ENCODE measurements around the gene NOL6.
"Not testable (repeated sequence)": the region's sequence is repeated elsewhere in the genome, so short reads cannot be mapped to it uniquely, and the experiment has no call there.

Gene NOL6

DNA sequence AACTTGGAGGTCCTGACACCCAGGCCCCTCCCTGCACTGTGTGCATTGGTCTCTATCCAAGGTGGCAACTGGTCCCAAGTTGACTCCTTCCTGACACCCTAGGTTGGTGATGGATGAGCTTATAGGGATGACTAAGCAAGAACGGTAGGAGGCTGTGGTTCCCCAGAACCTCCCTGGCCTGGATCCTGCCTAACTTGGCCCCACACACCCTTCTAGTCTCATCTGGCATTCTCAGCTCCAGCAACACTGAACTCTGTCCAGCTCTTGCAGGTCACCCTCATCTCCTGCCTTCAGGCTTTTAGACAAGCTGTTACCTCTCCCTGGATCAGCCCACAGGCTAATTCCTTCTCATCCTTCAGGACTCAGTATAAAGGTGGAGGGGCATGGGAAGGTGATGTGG, 42.8 kb downstream of the NOL6 start:
- DNase-seq: no peak

DNA sequence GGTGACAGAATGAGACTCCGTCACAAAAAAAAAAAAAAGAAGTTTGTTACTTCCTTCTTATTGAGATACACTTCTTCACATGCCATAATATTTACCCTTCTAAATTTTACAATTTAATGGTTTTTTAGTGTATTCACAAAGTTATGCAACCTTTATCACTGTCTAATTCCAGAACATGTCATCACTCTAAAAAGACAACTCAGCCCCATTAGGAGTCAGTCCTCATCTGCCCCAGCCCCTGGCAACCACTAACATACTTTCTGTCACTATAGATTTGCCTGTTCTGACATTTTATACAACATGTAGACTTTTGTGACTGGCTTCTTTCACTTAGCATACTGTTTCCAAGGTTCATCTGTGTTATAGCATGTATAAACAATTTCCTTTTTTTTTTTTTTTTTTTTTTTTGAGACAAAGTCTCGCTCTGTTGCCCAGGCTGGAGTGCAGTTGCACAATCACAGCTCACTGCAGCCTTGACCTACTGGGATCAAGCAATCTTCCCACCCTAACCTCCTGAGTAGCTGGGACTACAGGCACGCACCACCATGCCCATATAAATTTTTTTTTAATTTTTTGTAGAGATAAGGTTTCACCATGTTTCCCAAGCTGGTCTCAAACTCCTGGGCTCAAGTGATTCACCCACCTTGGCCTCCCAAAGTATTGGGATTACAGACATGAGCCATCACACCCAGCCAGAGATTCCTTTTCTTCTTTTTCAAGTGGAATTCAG, 44.3 kb downstream of the NOL6 start:
- no peak for DNase-seq

DNA sequence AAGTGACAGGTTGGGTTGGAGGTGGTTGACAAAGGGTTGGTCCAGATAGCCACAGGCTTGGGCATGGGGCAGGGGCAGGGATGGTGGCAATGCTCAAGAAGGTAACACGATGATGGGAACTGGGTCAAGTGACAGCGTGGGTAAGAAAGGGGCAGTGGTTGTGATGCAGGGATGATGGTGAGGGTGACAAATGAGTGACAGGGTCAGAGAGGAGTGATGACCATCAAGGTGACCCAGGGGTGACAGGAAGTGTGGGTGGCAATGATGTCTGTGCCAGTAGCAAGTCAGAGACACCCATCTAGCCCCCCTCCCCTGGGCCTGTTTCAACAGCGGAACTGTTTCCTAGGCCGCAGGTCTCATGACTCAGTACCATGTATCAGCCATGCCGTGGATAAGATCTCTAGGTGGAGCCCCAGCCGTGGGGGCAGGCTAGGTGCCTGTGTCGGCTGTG, 46.9 kb downstream of the NOL6 start:
- DNase-seq: no peak

DNA sequence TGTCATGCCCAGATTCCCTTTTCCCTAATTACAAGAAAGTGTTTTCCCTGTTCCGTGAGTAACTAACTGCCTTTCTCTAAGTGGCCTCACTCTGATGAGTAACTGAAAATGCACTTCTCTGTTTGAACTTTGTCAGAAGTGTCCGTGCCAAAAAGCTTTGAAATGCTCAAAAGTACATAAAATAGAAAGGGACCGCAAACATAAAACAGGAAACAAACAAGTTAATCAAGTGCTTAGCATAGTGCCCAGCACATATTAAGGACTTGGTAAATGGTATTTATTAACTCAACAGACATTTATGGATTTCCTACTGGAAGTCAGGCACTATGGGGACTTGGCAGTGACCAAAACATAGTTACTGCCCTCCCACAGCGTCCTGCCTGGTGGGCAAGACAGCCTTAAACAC, 48.6 kb downstream of the NOL6 start:
- DNase-seq: no peak

DNA sequence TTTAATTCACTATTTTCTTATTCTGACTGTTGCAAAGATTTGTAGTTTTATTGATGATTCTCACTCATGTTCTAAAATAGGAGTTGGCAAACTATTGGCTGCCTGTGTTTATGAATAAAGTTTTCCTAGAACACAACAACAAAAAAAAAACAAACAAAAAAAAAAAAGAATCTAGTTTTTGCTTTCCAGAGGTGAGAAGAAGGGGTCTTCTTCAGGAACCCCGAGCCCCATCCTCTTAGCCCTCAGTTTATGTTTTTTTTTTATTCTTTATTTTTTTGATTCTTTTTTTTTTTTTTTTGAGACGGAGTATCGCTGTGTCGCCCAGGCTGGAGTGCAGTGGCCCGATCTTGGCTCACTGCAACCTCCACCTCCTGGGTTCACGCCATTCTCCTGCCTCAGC, 49.2 kb downstream of the NOL6 start:
- DNase-seq: not testable (repeated sequence)

DNA sequence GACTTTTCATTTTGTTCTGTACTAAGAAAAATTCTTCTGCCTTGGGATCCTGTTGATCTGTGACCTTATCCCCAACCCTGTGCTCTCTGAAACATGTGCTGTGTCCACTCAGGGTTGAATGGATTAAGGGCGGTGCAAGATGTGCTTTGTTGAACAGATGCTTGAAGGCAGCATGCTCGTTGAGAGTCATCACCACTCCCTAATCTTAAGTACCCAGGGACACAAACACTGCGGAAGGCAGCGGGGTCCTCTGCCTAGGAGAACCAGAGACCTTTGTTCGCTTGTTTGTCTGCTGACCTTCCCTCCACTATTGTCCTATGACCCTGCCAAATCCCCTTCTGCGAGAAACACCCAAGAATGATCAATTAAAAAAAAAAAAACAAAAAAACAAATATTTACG, 49.7 kb downstream of the NOL6 start:
- DNase-seq: not testable (repeated sequence)

DNA sequence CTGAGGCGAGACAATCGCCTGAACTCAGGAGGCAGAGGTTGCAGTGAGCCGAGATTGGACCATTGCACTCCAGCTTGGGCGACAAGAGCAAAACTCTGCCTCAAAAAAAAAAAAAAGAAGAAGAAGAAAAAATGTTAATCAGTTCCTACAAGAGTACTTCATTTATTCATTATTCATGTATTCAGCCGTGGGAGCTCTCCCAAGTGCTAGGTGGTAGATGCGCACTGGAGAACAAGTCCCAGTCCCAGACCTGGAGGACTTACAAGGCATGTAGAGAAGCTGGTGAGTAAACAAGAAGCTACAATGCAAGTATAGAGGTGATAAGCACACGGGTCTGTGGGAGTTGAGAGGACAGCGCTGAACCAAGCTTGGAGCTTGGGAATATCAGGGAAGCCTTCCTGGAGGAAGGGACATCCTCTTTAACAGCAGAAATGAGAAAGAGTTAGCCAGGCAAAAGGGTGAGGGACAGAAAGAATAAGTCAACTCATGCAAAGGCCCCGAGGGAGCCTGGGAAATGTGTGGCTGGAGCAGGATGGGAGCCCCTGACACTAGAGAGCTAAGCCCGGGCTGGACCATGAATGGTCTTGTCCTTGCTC, 53.9 kb downstream of the NOL6 start:
- no peak for DNase-seq

DNA sequence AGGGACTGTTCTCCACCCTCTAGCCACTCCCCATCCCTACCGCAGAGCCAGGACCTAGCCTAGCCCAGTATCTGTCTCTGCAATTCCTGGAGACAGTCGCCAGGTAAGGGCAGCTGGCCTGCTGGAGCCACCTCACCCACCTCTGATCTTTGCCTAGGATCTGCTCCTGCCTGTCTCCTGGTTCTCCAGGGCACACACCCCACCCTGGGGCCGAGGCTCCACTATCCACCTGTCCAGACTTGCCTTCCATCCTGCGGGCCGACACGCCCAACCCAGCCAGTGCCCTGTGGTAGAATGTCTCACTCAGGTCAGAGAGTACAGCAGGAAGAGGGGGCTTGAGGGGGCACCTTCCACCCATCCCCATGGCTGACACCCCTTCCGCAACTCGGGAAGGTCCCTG, 55.6 kb downstream of the NOL6 start:
- no peak for DNase-seq

DNA sequence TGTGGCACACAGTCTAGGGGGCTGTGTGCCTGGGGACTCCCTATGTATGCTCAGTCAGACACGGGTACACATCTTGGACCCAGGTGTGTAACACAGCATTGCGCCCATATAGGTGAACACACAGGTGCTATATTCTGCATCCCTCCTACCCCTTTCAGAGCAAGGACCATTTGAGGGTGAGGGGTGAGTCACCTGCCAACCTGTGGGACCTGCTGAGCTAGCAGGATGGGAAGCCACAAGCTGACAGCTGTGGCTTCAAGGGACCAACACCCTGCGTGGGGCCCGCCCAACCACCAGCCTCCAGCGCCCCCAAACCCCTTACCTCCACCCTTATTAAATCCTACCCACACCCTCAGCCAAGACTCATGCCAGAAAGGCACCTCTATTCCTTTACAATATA, 56.7 kb downstream of the NOL6 start:
- DNase-seq: no peak

DNA sequence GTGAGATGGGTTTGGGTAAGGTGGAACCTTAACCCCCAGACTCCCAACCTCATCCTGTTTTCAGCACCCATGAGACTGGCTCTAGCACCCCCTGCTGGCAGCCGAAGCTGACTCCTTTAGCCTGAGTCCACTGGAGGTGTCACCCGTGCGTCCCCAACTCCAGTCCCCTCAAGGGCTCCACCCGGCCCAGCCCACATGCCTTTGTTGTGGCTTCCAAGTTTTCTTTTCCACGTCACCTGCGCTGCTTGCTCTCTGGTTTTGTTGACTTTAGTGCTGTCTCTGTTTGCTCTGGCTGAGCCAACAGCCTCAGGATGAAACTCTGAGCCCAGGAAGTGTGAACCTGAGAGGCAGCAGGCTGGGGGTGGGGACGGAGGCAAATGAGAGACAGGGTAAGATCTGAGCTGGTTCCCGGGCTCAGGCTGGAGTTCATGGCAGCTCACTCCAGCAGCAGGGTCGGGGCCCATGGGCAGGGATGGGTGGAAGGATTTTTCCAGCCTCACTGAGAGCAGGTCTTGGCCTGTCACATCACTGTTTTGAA, 58.2 kb downstream of the NOL6 start:
- no peak for DNase-seq

DNA sequence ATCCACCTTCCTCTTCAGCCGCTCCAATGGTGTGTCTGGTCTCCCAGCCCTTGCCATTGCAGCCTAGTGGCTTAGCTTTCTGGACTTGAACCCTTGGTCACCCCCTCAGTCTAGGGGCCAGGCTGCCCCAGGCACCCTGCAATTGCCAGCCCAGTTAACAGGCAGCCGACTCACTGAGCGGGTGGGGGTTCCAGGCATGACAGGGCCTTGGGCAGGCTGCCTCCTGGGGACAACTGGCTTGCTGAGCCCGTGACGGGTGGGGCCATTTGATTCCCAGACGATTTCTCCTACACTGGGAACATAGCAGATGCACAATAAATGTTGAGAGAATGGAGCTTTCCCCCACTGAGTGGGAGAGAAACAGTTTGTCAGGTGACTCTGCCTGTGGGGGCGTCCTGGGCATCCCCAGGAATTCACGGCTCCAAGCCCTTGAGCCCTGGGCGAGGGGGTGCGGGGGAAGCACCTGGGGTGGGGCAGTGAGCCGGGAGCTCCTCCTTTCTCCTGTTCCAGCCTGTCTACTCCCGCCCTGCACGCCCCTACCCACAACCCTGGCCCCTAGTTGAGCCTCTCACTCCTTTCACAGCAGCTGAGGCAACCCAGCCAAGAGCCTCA, 58.7 kb downstream of the NOL6 start:
- no peak for DNase-seq

DNA sequence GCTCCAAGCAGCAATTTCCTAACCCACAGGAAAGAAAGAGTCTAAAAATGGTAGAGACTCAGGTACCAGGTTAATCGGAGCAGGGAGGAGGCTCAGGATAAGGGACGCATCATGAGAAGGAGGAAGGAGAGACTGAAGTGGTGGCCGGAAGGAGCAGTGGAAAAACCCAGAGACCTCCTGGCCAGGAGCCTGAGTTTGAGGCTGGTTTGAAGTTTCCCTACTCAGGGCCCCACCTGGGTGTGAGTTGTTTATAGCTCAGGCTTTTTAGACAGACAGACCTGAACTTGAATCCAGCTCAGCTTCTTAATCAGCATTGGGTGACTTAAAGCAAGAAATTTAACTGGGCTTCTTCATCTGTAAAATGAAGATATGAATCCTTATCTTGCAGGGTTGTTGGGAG, 59.5 kb downstream of the NOL6 start:
- no peak for DNase-seq

Data from T1000 (cell line).